CD14-positive monocyte (primary cell): ENCODE measurements around the gene LDAF1. TPM values are rescaled to one million over a fixed set of nuclear protein-coding genes. Genes with fewer than 3 reads are reported as not detected.

Experiments
- DNase-seq, 3 donors: peaks; one replicate each; pipeline ENCODE4 v3.0.0-alpha.2; 2011 to 2022
- H2AFZ ChIP-seq: 2 replicates; pipeline ENCODE4 v1.6.0; 2012; ENCODE audit warnings: mild to moderate bottlenecking, low read depth, low read length, inconsistent platforms; ENCODE audit not compliant: insufficient read depth, poor library complexity, severe bottlenecking
- H3K27ac ChIP-seq, 2 donors: 1 replicate in 1 of 2; 2 replicates in 1 of 2; pipeline ENCODE4 v1.5.1; 2012 to 2013; ENCODE audit warnings: low read length in 2 of 2, control low read depth in 1 of 2, inconsistent platforms in 1 of 2, low read depth in 1 of 2, mild to moderate bottlenecking in 1 of 2
- H3K27me3 ChIP-seq, 2 donors: one replicate each; pipeline versions ENCODE4 v1.6.0 to v1.6.1; 2011 to 2013; ENCODE audit warnings: low read length in 2 of 2; ENCODE audit not compliant: control insufficient read depth in 2 of 2, insufficient read depth in 2 of 2
- H3K36me3 ChIP-seq, 2 donors: replicated peaks in 1 of 2; 1 replicate in 1 of 2; 2 replicates in 1 of 2; pipeline versions ENCODE4 v1.5.1 to v1.6.1; 2012 to 2013; ENCODE audit warnings: low read length in 2 of 2, control low read depth in 1 of 2, inconsistent platforms in 1 of 2, mild to moderate bottlenecking in 1 of 2; ENCODE audit not compliant: insufficient read depth in 2 of 2, control insufficient read depth in 1 of 2
- H3K4me1 ChIP-seq, 2 donors: 1 replicate in 1 of 2; 2 replicates in 1 of 2; pipeline versions ENCODE4 v1.5.1 to v1.6.1; 2012 to 2013; ENCODE audit warnings: low read length in 2 of 2, control low read depth in 1 of 2, inconsistent platforms in 1 of 2, mild to moderate bottlenecking in 1 of 2, moderate library complexity in 1 of 2; ENCODE audit not compliant: insufficient read depth in 2 of 2, control insufficient read depth in 1 of 2
- H3K4me2 ChIP-seq: replicated peaks from 2 replicates; pipeline ENCODE3; 2012; ENCODE audit warnings: low read length, moderate library complexity, mild to moderate bottlenecking; ENCODE audit not compliant: poor library complexity, severe bottlenecking; ENCODE audit errors: extremely low read depth
- H3K4me3 ChIP-seq, 3 experiments: fragments of 200-600 bp in 1 of 3; sonication (generic) in 1 of 3; replicated peaks in 1 of 3; 1 replicate in 2 of 3; 2 replicates in 1 of 3; pipeline ENCODE4 v1.5.1; 2011 to 2013; ENCODE audit warnings: low read length in 3 of 3, mild to moderate bottlenecking in 3 of 3, control low read depth in 2 of 3, low read depth in 2 of 3, inconsistent platforms in 1 of 3, moderate library complexity in 1 of 3
- H3K79me2 ChIP-seq: 2 replicates; pipeline ENCODE4 v1.6.0; 2012; ENCODE audit warnings: mild to moderate bottlenecking, control low read depth, inconsistent platforms, low read length, moderate library complexity; ENCODE audit not compliant: insufficient read depth
- H3K9ac ChIP-seq: 2 replicates; pipeline ENCODE4 v1.6.0; 2017; ENCODE audit warnings: low read length, mild to moderate bottlenecking; ENCODE audit not compliant: insufficient read depth, poor library complexity, severe bottlenecking
- H3K9me3 ChIP-seq, 2 donors: replicated peaks in 1 of 2; 1 replicate in 1 of 2; 2 replicates in 1 of 2; pipeline versions ENCODE4 v1.5.1 to v1.6.1; 2012 to 2013; ENCODE audit warnings: low read length in 2 of 2, control low read depth in 1 of 2; ENCODE audit not compliant: control insufficient read depth in 1 of 2, insufficient read depth in 1 of 2
- H4K20me1 ChIP-seq: 2 replicates; pipeline ENCODE4 v1.6.0; 2012; ENCODE audit warnings: mild to moderate bottlenecking, low read length, control low read depth, moderate library complexity; ENCODE audit not compliant: insufficient read depth
- H3K27ac Mint-ChIP-seq, 7 donors: one replicate each; pipeline ENCODE4 v1.8.0; 2020; ENCODE audit warnings: mild to moderate bottlenecking in 7 of 7, mixed read lengths in 7 of 7, moderate library complexity in 6 of 7, inconsistent platforms in 2 of 7
- H3K27me3 Mint-ChIP-seq, 3 donors: one replicate each; pipeline ENCODE4 v1.8.0; 2021 to 2022; ENCODE audit warnings: low read depth in 3 of 3, mild to moderate bottlenecking in 3 of 3, mixed read lengths in 3 of 3, moderate library complexity in 3 of 3, inconsistent platforms in 1 of 3
- H3K36me3 Mint-ChIP-seq, 2 donors: one replicate each; pipeline ENCODE4 v1.8.0; 2020; ENCODE audit warnings: mixed read lengths in 2 of 2, inconsistent platforms in 1 of 2, mild to moderate bottlenecking in 1 of 2
- H3K4me1 Mint-ChIP-seq: one replicate; pipeline ENCODE4 v1.8.0; 2020; ENCODE audit warnings: mild to moderate bottlenecking, mixed read lengths
- H3K4me3 Mint-ChIP-seq, 2 donors: one replicate each; pipeline ENCODE4 v1.8.0; 2020; ENCODE audit warnings: mild to moderate bottlenecking in 2 of 2, mixed read lengths in 2 of 2, moderate library complexity in 1 of 2
- H3K9me3 Mint-ChIP-seq, 7 donors: one replicate each; pipeline ENCODE4 v1.8.0; 2020 to 2022; ENCODE audit warnings: mixed read lengths in 7 of 7, mild to moderate bottlenecking in 6 of 7, moderate library complexity in 6 of 7, inconsistent platforms in 2 of 7
- WGBS: methylation state at CpG from one replicate; pipeline ENCODE4 v1.1.5; 2013; ENCODE audit warnings: missing lambda C conversion rate; ENCODE audit not compliant: insufficient coverage; 5-methylcytosine and 5-hydroxymethylcytosine counted together
- intact Hi-C, 2 donors: fragments of 100-400 bp; cut with micrococcal nuclease; formaldehyde crosslinking; loops; one replicate each; pipeline versions ENCODE4 v1.15.0 to v1.15.1; 2023
- polyA plus RNA-seq, 3 donors: library from polyadenylated mRNA; depleted of rRNA in 1 of 3; unstranded in 2 of 3; stranded (reverse) in 1 of 3; fragments of 300-500 nt in 2 of 3; fragments of >200 nt in 1 of 3; fragmentation: Illumina TruSeq in 2 of 3; gene quantifications; 1 replicate in 2 of 3; 2 replicates in 1 of 3; pipeline ENCODE4 v1.2.3, GENCODE V29; 2012 to 2021
- TF ChIP-seq, protein P1 (sequence below): fragments of 200-600 bp; IDR thresholded peaks from one replicate; pipeline ENCODE4 v1.8.0; 2022; ENCODE audit warnings: antibody characterized with exemption, mild to moderate bottlenecking

The LDAF1 gene
- polyA plus RNA-seq, 3 donors = 10.1 to 24.3 (median 17.9) TPM

DNA sequence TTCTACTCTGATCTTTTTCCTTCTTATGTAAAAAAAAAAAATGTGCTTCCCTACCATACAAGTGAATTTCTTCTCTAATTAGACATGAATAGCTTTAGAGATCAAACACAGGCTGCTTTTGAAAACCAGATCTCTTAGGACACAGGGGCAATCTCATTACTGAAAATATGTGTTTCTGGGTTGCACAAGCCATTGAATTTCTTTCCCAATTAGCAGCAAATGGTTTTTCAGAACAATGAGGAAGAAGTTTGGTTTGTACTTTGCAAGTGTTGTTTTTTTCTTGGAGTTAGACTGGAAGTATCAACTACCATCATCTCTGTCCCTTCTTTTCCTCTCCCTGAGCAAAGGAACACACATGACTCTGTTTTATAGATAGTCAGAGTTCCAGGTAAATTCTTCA lies 69.4 kb downstream of the LDAF1 start:
- Histone ChIP-seq H3K4me3 (no peak overlapping the region), H3K4me2 (no peak overlapping the region), H3K27ac (no peak overlapping the region), H3K36me3 (no peaks in the 10 kb centered on the region), H3K9me3 (no peaks in the 10 kb centered on the region), H2AFZ (no peak overlapping the region), H3K9ac (no peak overlapping the region), H3K79me2 (no peaks in the 10 kb centered on the region), H3K27me3 (peaks cover 0 to 14% of the 10 kb centered on the region in 2 donors), H4K20me1 (no peaks in the 10 kb centered on the region), H3K4me1 (no peaks in the 10 kb centered on the region)
- no peak overlapping the region for H3K27ac Mint-ChIP-seq
- peaks cover 6% of the 10 kb centered on the region for H3K4me1 Mint-ChIP-seq
- DNase-seq = no peak
- no peaks in the 10 kb centered on the region for H3K36me3 Mint-ChIP-seq
- intact Hi-C loops = no loop called here
- peaks cover 0 to 2% (median 0%) of the 10 kb centered on the region in 7 donors for H3K9me3 Mint-ChIP-seq
- H3K27me3 Mint-ChIP-seq = peaks cover 11 to 29% (median 16%) of the 10 kb centered on the region in 3 donors
- no peak overlapping the region for H3K4me3 Mint-ChIP-seq
- TF ChIP-seq, protein P1, sequence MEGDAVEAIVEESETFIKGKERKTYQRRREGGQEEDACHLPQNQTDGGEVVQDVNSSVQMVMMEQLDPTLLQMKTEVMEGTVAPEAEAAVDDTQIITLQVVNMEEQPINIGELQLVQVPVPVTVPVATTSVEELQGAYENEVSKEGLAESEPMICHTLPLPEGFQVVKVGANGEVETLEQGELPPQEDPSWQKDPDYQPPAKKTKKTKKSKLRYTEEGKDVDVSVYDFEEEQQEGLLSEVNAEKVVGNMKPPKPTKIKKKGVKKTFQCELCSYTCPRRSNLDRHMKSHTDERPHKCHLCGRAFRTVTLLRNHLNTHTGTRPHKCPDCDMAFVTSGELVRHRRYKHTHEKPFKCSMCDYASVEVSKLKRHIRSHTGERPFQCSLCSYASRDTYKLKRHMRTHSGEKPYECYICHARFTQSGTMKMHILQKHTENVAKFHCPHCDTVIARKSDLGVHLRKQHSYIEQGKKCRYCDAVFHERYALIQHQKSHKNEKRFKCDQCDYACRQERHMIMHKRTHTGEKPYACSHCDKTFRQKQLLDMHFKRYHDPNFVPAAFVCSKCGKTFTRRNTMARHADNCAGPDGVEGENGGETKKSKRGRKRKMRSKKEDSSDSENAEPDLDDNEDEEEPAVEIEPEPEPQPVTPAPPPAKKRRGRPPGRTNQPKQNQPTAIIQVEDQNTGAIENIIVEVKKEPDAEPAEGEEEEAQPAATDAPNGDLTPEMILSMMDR = no peak

DNA sequence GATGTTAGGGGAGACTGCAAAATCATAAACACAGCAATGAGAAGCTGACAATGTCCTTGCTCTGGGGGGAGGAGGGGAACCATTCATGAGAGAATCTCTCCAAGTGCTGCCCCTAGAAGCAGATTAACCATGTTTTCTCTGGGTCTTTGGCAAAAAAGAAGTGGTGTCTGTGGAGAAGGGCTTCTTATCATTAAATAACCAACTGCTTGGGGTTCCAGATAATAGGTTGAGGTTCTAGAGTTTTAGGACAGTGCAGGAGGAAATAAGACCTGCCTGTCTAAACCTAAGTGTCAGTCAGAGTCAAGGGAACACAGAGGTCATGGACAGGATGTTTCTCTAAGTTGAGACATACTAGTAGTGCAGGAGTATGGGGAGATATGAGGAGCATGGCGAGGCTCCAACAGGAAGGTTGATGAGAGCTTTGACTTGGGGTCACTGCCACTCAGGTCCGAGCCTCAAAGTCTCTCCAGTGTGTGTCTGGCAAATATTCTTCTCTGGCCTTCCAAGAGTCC lies 69.9 kb downstream of the LDAF1 start:
- peaks cover under 1 to 14% of the 10 kb centered on the region in 2 donors for H3K27me3 ChIP-seq
- DNase-seq = no peak
- no peaks in the 10 kb centered on the region for H3K36me3 Mint-ChIP-seq
- H3K36me3 ChIP-seq = no peaks in the 10 kb centered on the region
- TF ChIP-seq, protein P1 = no peak
- H3K4me1 Mint-ChIP-seq = peaks cover 6% of the 10 kb centered on the region
- H3K4me2 ChIP-seq = no peak overlapping the region
- H4K20me1 ChIP-seq = no peaks in the 10 kb centered on the region
- H3K9ac ChIP-seq = no peak overlapping the region
- H3K79me2 ChIP-seq = no peaks in the 10 kb centered on the region
- no peak overlapping the region for H3K27ac ChIP-seq
- H3K4me3 Mint-ChIP-seq = no peak overlapping the region
- H3K27me3 Mint-ChIP-seq = peaks cover 8 to 29% (median 16%) of the 10 kb centered on the region in 3 donors
- no peak overlapping the region for H2AFZ ChIP-seq
- H3K9me3 Mint-ChIP-seq = peaks cover 0 to 2% (median 0%) of the 10 kb centered on the region in 7 donors
- no peaks in the 10 kb centered on the region for H3K9me3 ChIP-seq
- H3K4me3 ChIP-seq = no peak overlapping the region
- H3K4me1 ChIP-seq = no peaks in the 10 kb centered on the region
- WGBS = 95% methylated on average over 2 of the region's 2 CpGs
- no peak overlapping the region for H3K27ac Mint-ChIP-seq
- intact Hi-C loops = no loop called here

Other genes starting within 250 kb of the LDAF1 start
- gene DNAH3, start 7.8 kb upstream of the LDAF1 start, polyA plus RNA-seq = not detected
- not detected for gene ZP2, start 52.9 kb downstream of the LDAF1 start, polyA plus RNA-seq
- gene ANKS4B, start 75.0 kb downstream of the LDAF1 start, polyA plus RNA-seq = not detected
- not detected for gene CRYM, start 119.6 kb downstream of the LDAF1 start, polyA plus RNA-seq